A549 (cell line): ENCODE data around the gene ZDHHC1. TPM values are rescaled to one million over a fixed set of nuclear protein-coding genes. Genes with fewer than 3 reads are reported as not detected.

ENCODE experiments used
- ATAC-seq, 2 experiments: fragments of 200-7000 bp in 1 of 2; fragments of >200 bp in 1 of 2; cut with Nextera tagmentation in 1 of 2; cut with Tn5 transposase in 1 of 2; 3 replicates each; pipeline versions ENCODE4 v1.8.0 to v1.9.1; 2018 to 2020; ENCODE audit warnings: mild to moderate bottlenecking in 1 of 2, moderate library complexity in 1 of 2
- CTCF ChIA-PET: fragments of 300-600 bp; sonication (Branson Sonifier 250); formaldehyde crosslinking; extraction: SDS; loops from one replicate; lab custom pipeline; 2021; ENCODE audit warnings: antibody characterized with exemption, inconsistent platforms; lab: Yijun Ruan, JAX
- POLR2A ChIA-PET: fragments of 350-600 bp; formaldehyde crosslinking; extraction: SDS; loops from one replicate; lab custom pipeline; 2021; ENCODE audit warnings: antibody characterized with exemption, inconsistent platforms; lab: Yijun Ruan, JAX
- DNase-seq, 2 experiments: peaks; one replicate each; pipeline versions ENCODE4 v3.0.0 to v3.0.0-alpha.2; 2011 to 2016; ENCODE audit warnings: low read depth in 1 of 2, low spot score in 1 of 2
- FAIRE-seq: peaks from 2 replicates; lab custom pipeline; 2011; peaks lifted over from hg19 to GRCh38; lab: Jason Lieb, UNC
- H3K27ac ChIP-seq, 2 experiments: fragments of >200 bp; sonication (Bioruptor Twin); formaldehyde crosslinking; 3 replicates each; pipeline ENCODE4 v1.5.1; 2016 to 2017
- H3K4me1 ChIP-seq: fragments of >200 bp; sonication (Bioruptor Twin); formaldehyde crosslinking; 3 replicates; pipeline ENCODE4 v1.6.1; 2016
- H3K4me2 ChIP-seq: fragments of >200 bp; sonication (Bioruptor Twin); formaldehyde crosslinking; 3 replicates; pipeline ENCODE4 v1.6.1; 2016
- H3K4me3 ChIP-seq: fragments of >200 bp; sonication (Bioruptor Twin); formaldehyde crosslinking; 3 replicates; pipeline ENCODE4 v1.5.1; 2016
- H3K9me3 ChIP-seq: fragments of >200 bp; sonication (Bioruptor Twin); formaldehyde crosslinking; 3 replicates; pipeline ENCODE4 v1.6.1; 2016
- ATOH8 ChIP-seq: fragments of 250-450 bp; sonication (Bioruptor Pico); IDR thresholded peaks from 2 replicates; pipeline ENCODE4 v1.5.0; 2020; ENCODE audit warnings: low read depth, mild to moderate bottlenecking, moderate library complexity
- BCL3 ChIP-seq: fragments of >200 bp; sonication (Bioruptor Twin); formaldehyde crosslinking; IDR thresholded peaks from 3 replicates; pipeline ENCODE4 v1.6.1; 2016
- BHLHE40 ChIP-seq: IDR thresholded peaks from 2 replicates; pipeline ENCODE4 v1.6.1; 2012; ENCODE audit warnings: low read depth, low read length, inconsistent platforms
- CBX8 ChIP-seq: fragments of 200-600 bp; sonication (generic); IDR thresholded peaks from 2 replicates; pipeline ENCODE4 v1.6.1; 2016
- CEBPB ChIP-seq, 2 experiments: fragments of >200 bp in 1 of 2; sonication (Bioruptor Twin) in 1 of 2; formaldehyde crosslinking in 1 of 2; IDR thresholded peaks; 2 replicates each; pipeline ENCODE4 v1.6.1; 2012 to 2016
- CHD2 ChIP-seq: fragments of 150-350 bp; IDR thresholded peaks from 2 replicates; pipeline ENCODE4 v1.6.1; 2014; ENCODE audit warnings: low read length; ENCODE audit not compliant: partially characterized antibody
- CTCF ChIP-seq: fragments of >200 bp; sonication (Bioruptor Twin); formaldehyde crosslinking; IDR thresholded peaks from 3 replicates; pipeline ENCODE4 v1.5.1; 2016
- EHMT2 ChIP-seq: fragments of 200-600 bp; sonication (generic); IDR thresholded peaks from 2 replicates; pipeline ENCODE4 v1.6.1; 2016; ENCODE audit warnings: antibody characterized with exemption, low read depth, mild to moderate bottlenecking, moderate library complexity
- ESRRA ChIP-seq: fragments of 150-350 bp; IDR thresholded peaks from 2 replicates; pipeline ENCODE4 v1.6.1; 2014; ENCODE audit warnings: mild to moderate bottlenecking, low read length, borderline replicate concordance
- FOSL2 ChIP-seq, 2 experiments: fragments of 450-650 bp in 1 of 2; fragments of >200 bp in 1 of 2; sonication (Bioruptor Twin) in 1 of 2; formaldehyde crosslinking; IDR thresholded peaks; 2 replicates each; pipeline versions ENCODE4 v1.5.0 to v1.6.1; 2016 to 2020; ENCODE audit warnings: mild to moderate bottlenecking in 1 of 2, moderate library complexity in 1 of 2
- FOXS1 ChIP-seq: fragments of 250-450 bp; sonication (Bioruptor Pico); IDR thresholded peaks from 2 replicates; pipeline ENCODE4 v1.5.0; 2020; ENCODE audit warnings: mild to moderate bottlenecking, moderate library complexity
- HMGXB4 ChIP-seq: fragments of 250-450 bp; sonication (Bioruptor Pico); IDR thresholded peaks from 2 replicates; pipeline ENCODE4 v1.5.0; 2021; ENCODE audit warnings: mild to moderate bottlenecking, moderate library complexity, borderline replicate concordance
- HOXA7 ChIP-seq: fragments of 250-450 bp; sonication (Bioruptor Pico); IDR thresholded peaks from 2 replicates; pipeline ENCODE4 v1.5.0; 2020; ENCODE audit warnings: mild to moderate bottlenecking, moderate library complexity
- HOXB5 ChIP-seq: fragments of 250-450 bp; sonication (Bioruptor Pico); IDR thresholded peaks from 2 replicates; pipeline ENCODE4 v1.5.0; 2020; ENCODE audit warnings: mild to moderate bottlenecking, moderate library complexity
- KDM1A ChIP-seq: fragments of 200-600 bp; sonication (generic); IDR thresholded peaks from 2 replicates; pipeline ENCODE4 v1.6.1; 2016; ENCODE audit warnings: low read depth, mild to moderate bottlenecking
- KDM5A ChIP-seq: fragments of 200-600 bp; sonication (generic); IDR thresholded peaks from 2 replicates; pipeline ENCODE4 v1.6.1; 2016; ENCODE audit warnings: antibody characterized with exemption, mild to moderate bottlenecking
- MAFK ChIP-seq: fragments of 450-650 bp; IDR thresholded peaks from 2 replicates; pipeline ENCODE4 v1.6.1; 2014; ENCODE audit not compliant: partially characterized antibody
- MAZ ChIP-seq: fragments of 150-350 bp; IDR thresholded peaks from 2 replicates; pipeline ENCODE4 v1.6.1; 2014; ENCODE audit warnings: antibody characterized with exemption, low read depth, low read length, borderline replicate concordance
- MYC ChIP-seq: IDR thresholded peaks from 2 replicates; pipeline ENCODE4 v1.6.1; 2012; ENCODE audit warnings: mild to moderate bottlenecking, inconsistent platforms, low read length, improper control_type of control experiment, borderline replicate concordance
- NFE2L2 ChIP-seq: fragments of 150-350 bp; conservative IDR thresholded peaks from 2 replicates; pipeline ENCODE4 v1.6.1; 2014; ENCODE audit warnings: low read length
- PBX3 ChIP-seq: IDR thresholded peaks from 2 replicates; pipeline ENCODE4 v1.6.1; 2012
- POLR2AphosphoS2 ChIP-seq: conservative IDR thresholded peaks from 2 replicates; pipeline ENCODE4 v1.6.1; 2012; ENCODE audit warnings: low read length, improper control_type of control experiment, inconsistent platforms
- TFCP2L1 ChIP-seq: fragments of 250-450 bp; sonication (Bioruptor Pico); IDR thresholded peaks from 2 replicates; pipeline ENCODE4 v1.5.0; 2021; ENCODE audit warnings: mild to moderate bottlenecking
- TP53 ChIP-seq: fragments of 250-450 bp; sonication (Bioruptor Pico); IDR thresholded peaks from 2 replicates; pipeline ENCODE4 v1.5.0; 2021; ENCODE audit warnings: mild to moderate bottlenecking, moderate library complexity
- ZC3H11A ChIP-seq: fragments of 450-650 bp; IDR thresholded peaks from 2 replicates; pipeline ENCODE4 v1.6.1; 2014; ENCODE audit warnings: antibody characterized with exemption, mild to moderate bottlenecking
- ZSCAN20 ChIP-seq: fragments of 250-450 bp; sonication (Bioruptor Pico); IDR thresholded peaks from 2 replicates; pipeline ENCODE4 v1.8.0; 2022; ENCODE audit warnings: mild to moderate bottlenecking, moderate library complexity
- WGBS: methylation state at CpG from one replicate; pipeline ENCODE4 v1.1.6; 2017; ENCODE audit errors: missing lambda C conversion rate; 5-methylcytosine and 5-hydroxymethylcytosine counted together
- polyA plus RNA-seq, 4 experiments: library from polyadenylated mRNA; depleted of rRNA in 3 of 4; stranded (reverse); fragments of >200 nt; fragmentation: RNase III in 1 of 4; extraction: RNeasy Plus Mini Kit Qiagen cat#74134 plus additional on column Dnase treatment in 1 of 4; gene quantifications; 2 replicates in 3 of 4; 3 replicates in 1 of 4; pipeline ENCODE4 v1.2.3, GENCODE V29; 2011 to 2017

ZDHHC1 gene
- polyA plus RNA-seq, 2 of the 4 experiments (the other 2 are of a cell fraction), result 3.5 to 5.9 TPM

- Histone ChIP-seq H3K27ac (no peak overlapping the region), H3K4me3 (no peak overlapping the region), H3K4me1 (0 out of 3 replicates have a peak, but pooled peaks cover under 1% of the 10 kb centered on the region), H3K4me2 (no peak overlapping the region), H3K9me3 (no peaks in the 10 kb centered on the region)
- CTCF ChIA-PET, result interaction anchor here (0.7 to 10.9 kb wide), 9 partner anchors 7 to 165 kb away, joined by 3 to 207 read pairs (median 16); partner anchors contain the start of genes ATP6V0D1, KCTD19, LRRC36 and ZDHHC1
- ATAC-seq, result no peak
- no peak for DNase-seq
- TF ChIP-seq CTCF (no peak), CEBPB (IDR thresholded peaks at IDR 0.05) (no peak), MAFK (no peak), ATOH8 (no peak), ESRRA (no peak), ZC3H11A (no peak), NFE2L2 (no peak), HMGXB4 (CRISPR knock-in tag) (no peak), KDM1A (no peak), POLR2AphosphoS2 (no peak), ZSCAN20 (CRISPR knock-in tag) (no peak), CBX8 (no peak)
- POLR2A ChIA-PET, result no interaction called here
- WGBS, result 74% methylated on average over 6 of the region's 6 CpGs
- no peak for FAIRE-seq
These were observed 8.8 kb upstream of the ZDHHC1 start for GRCh38 chr16:67425061-67425460.

- no peaks in the 10 kb centered on the region for H3K9me3 ChIP-seq
- DNase-seq (no peak), ATAC-seq (no peak)
- H3K4me2 ChIP-seq, result no peak overlapping the region
- H3K4me3 ChIP-seq, result no peak overlapping the region
- CTCF ChIA-PET, result interaction anchor here (0.7 to 10.9 kb wide), 6 partner anchors 7 to 97 kb away, joined by 3 to 207 read pairs (median 32); partner anchors contain the start of genes KCTD19, LRRC36 and ZDHHC1
- no peak overlapping the region; a peak in 1 of 6 replicates for H3K27ac ChIP-seq
- H3K4me1 ChIP-seq, result no peaks in the 10 kb centered on the region
- POLR2A ChIA-PET, result no interaction called here
- WGBS, result 60% methylated on average over 5 of the region's 5 CpGs
- TF ChIP-seq BCL3 (no peak), KDM5A (no peak), PBX3 (no peak), CEBPB (IDR thresholded peaks at IDR 0.05) (no peak), MYC (no peak), CHD2 (no peak), HOXA7 (no peak), TFCP2L1 (CRISPR knock-in tag) (no peak), CBX8 (no peak), FOXS1 (CRISPR knock-in tag) (no peak), HMGXB4 (CRISPR knock-in tag) (no peak), FOSL2 (IDR thresholded peaks at IDR 0.05) (no peak), FOSL2 (CRISPR knock-in tag; IDR thresholded peaks at IDR 0.05) (no peak), MAZ (no peak), BHLHE40 (no peak), TP53 (CRISPR knock-in tag) (no peak), EHMT2 (no peak), ZSCAN20 (CRISPR knock-in tag) (no peak), ZC3H11A (no peak), HOXB5 (CRISPR knock-in tag) (no peak)
- TF ChIP-seq, all 56 proteins: peak for 0
- FAIRE-seq, result no peak
These were observed 8.0 kb upstream of the ZDHHC1 start for GRCh38 chr16:67424261-67424615.
